GM12873 (cell line): ENCODE results near the gene SFXN3.
A peak's percentile ranks its signal among the peaks of the same experiment; 100 is the strongest.

Source experiments
- CTCF ChIP-seq: IDR thresholded peaks from 2 replicates; pipeline ENCODE4 v1.5.1; 2012; ENCODE audit warnings: low read depth, mild to moderate bottlenecking, moderate library complexity, low read length, control low read depth; ENCODE audit not compliant: insufficient read depth; ENCODE audit errors: missing control alignments

SFXN3 gene

GRCh38 chr10:101035916-101036702 lies 5.1 kb downstream of the SFXN3 start:
- no peak for TF ChIP-seq CTCF

- no peak for TF ChIP-seq CTCF
These were observed 5.7 kb downstream of the SFXN3 start for GRCh38 chr10:101036726-101037125.

- TF ChIP-seq CTCF: no peak
These were observed 7.5 kb downstream of the SFXN3 start for GRCh38 chr10:101038484-101038883.

GRCh38 chr10:101040061-101040460 lies 9.0 kb downstream of the SFXN3 start:
- TF ChIP-seq CTCF: no peak

GRCh38 chr10:101040851-101041250 lies 9.8 kb downstream of the SFXN3 start:
- TF ChIP-seq CTCF: no peak

- peak; percentile 86 for TF ChIP-seq CTCF
These were observed 10.3 kb downstream of the SFXN3 start for GRCh38 chr10:101041252-101041761.

- no peak for TF ChIP-seq CTCF
These were observed 11.1 kb downstream of the SFXN3 start for GRCh38 chr10:101042118-101042517.
